ENCODE results near the gene KHK.

KHK gene

DNA sequence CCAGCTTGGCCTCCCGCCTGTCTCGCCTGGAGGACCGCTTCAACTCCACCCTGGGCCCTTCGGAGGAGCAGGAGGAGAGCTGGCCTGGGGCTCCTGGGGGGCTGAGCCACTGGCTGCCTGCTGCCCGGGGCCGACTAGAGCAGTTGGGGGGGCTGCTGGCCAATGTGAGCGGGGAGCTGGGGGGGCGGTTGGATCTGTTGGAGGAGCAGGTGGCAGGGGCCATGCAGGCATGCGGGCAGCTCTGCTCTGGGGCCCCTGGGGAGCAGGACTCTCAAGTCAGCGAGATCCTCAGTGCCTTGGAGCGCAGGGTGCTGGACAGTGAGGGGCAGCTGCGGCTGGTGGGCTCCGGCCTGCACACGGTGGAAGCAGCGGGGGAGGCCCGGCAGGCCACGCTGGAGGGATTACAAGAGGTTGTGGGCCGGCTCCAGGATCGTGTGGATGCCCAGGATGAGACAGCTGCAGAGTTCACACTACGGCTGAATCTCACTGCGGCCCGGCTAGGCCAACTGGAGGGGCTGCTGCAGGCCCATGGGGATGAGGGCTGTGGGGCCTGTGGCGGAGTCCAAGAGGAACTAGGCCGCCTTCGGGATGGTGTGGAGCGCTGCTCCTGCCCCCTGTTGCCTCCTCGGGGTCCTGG lies 3.7 kb upstream of the KHK start:
- no peak for DNase-seq

DNA sequence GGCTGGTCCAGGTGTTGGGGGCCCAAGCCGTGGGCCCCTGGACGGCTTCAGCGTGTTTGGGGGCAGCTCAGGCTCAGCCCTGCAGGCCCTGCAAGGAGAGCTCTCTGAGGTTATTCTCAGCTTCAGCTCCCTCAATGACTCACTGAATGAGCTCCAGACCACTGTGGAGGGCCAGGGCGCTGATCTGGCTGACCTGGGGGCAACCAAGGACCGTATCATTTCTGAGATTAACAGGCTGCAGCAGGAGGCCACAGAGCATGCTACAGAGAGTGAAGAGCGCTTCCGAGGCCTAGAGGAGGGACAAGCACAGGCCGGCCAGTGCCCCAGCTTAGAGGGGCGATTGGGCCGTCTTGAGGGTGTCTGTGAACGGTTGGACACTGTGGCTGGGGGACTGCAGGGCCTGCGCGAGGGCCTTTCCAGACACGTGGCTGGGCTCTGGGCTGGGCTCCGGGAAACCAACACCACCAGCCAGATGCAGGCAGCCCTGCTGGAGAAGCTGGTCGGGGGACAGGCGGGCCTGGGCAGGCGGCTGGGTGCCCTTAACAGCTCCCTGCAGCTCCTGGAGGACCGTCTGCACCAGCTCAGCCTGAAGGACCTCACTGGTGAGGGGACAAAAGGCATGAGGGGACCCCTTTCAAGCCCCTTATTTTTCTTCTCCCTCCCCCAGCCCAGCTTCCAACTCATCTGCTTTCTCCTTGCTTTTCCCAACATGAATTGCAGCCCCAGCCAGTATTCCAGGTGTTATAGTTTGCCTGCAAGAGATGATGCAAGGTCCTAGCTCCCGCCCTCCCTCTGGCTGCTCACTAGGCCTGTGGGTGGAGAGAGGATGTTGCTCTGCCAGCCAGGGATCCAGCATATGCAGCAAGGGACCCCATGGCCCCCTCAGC lies 2.9 kb upstream of the KHK start:
- DNase-seq, result no peak

DNA sequence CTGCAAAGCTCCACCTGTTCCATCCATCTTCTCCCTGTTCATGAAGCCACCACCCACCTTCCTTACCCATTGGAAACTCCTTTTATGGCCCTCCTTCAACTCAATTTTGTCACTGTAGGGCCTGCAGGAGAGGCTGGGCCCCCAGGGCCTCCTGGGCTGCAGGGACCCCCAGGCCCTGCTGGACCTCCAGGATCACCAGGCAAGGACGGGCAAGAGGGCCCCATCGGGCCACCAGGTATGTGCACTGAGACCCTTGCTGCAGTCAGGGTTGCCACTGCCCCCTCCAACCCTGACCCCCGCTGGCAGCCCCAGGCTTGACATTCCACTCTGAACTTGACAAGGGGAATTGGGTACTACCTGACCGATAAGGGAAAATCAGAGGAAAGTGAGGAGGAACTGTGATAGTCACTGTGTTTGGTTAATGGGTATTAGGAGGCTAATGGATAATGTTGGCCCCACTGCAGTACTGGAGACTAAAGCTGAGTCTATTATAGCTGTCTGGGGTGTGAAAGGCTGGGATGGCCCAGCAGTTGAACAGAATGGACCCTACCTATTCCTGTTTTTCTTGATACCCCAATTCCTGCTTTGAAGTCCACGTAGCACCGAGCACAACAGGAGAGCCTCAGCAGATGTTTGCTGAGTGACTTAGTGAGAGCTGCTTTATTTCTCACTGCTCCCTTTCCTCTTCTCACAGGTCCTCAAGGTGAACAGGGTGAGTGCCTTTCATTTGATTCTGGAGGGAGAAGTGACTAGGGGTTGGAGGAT lies 2.1 kb upstream of the KHK start:
- no peak for DNase-seq

DNA sequence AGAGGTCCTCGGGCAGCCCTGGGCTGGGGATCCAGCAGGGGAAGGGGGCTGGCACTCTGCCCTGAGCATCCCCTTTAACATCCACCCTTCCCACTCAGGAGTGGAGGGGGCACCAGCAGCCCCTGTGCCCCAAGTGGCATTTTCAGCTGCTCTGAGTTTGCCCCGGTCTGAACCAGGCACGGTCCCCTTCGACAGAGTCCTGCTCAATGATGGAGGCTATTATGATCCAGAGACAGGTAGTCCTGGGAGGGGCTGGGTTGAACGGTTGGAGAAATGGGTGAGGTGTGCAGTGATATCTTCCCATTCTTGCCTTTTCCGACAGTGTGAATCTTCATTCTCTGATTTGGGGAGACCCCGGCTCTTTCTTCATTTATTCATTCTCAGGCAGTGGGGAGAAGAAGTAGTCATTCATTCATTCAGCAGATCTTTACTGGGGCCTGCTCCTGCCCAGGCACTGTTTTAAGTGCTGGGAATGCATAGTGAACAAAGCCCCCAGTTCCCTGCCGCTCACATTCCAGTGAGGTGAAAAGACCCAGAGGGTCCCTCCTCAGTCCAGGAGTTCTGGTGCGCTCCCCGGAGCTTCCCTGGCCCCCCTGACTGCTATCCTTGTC lies 1.4 kb upstream of the KHK start:
- no peak for DNase-seq

- peak; percentile 69 for DNase-seq
Observed at GRCh38 chr2:27085673-27086089, 891 bp upstream of the KHK start.

- peak; percentile 89 for DNase-seq
Observed at GRCh38 chr2:27086090-27086723, 365 bp upstream of the KHK start.

- no peak for DNase-seq
Observed at GRCh38 chr2:27087823-27088410, 1.3 kb downstream of the KHK start.

- DNase-seq, result no peak
Observed at GRCh38 chr2:27088634-27089033, 2.1 kb downstream of the KHK start.

- DNase-seq, result no peak
Observed at GRCh38 chr2:27089111-27089954, 2.8 kb downstream of the KHK start.

DNA sequence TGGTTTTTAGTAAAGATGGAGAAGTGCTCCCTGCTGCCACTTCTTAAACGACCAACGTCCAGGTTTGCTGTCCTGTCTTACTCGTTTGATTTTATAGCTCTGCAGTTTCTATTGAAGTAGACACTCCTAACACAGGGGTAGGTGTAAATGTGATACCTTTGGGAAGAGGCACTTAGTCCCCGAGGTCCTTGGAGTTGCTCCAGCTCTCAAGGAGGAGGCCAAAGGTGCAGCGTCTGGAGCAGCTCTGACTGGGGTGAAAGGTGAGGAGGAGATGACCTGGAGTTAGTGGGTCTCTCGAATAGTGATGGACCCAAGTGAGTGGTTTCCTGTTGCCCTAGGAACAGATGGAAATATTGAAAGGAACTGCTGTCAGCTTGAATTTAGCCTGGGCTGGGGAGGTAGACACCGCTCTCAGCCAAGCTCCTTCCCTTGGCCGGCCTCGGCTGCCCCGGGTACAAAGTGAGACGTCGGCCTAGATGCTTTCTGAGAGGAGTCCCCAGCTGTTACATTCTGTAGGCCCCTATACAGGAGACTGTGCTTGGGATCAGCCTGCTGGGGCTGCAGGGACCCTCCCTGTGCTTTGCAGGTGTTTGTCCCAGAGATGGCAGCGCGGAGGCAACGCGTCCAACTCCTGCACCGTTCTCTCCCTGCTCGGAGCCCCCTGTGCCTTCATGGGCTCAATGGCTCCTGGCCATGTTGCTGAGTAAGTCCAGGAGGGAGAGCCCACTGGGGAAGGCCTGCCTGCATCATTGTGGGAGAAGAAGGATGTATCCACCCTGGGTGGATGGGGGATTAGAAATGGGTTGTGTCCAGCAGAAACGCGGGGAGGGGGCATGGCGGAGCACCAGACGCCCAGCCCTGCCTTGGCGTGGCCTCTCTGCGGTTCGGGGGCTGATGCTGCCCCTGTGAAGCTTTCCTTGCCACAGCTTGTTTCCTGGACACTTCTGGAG lies 5.4 kb downstream of the KHK start:
- DNase-seq, result no peak

GRCh38 chr2:27092696-27093429 lies 6.3 kb downstream of the KHK start:
- no peak for DNase-seq

DNA sequence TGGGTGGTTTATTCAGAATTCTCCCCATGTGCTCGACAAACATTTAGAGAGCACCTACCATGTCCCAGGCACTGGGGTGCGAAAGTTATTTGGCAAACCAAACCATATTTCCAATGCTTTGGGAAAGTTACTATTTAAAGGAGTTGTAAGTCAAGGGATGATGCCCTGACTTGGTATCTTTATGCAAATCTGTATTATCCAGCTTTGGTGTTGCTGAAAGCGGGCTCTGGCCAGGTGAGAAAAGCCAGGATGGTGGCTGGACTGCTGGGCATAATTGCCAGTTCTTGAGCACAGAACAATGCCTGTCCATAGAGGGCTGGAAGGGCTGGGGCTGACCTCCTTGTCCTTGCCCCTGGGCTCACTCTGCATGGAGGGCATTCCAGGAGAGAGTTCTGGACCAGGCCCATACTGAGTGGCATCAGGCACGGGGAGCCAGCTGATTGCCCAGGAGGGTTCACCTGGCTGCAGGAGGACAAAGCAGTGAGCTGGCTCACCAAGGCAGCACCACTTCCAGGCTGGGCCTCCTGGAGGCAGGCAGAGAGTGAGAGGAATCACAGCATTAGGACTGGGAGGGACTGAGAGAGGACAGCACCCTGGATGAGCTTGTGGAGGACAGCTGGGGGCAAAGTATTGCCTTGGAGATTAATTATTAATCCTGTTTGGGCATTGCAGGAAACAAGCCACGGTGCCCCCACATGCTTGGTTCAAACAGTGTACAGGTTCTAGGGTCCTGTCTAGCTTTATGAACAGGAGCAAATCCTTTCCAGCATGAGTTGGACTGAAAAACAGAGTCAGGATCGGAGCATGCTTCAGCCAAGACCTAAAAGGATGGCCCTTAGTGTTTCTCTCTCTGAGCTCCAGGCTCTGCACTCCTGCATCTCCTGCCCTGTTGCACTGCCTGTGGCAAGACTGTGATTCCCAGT lies 7.1 kb downstream of the KHK start:
- no peak for DNase-seq

DNA sequence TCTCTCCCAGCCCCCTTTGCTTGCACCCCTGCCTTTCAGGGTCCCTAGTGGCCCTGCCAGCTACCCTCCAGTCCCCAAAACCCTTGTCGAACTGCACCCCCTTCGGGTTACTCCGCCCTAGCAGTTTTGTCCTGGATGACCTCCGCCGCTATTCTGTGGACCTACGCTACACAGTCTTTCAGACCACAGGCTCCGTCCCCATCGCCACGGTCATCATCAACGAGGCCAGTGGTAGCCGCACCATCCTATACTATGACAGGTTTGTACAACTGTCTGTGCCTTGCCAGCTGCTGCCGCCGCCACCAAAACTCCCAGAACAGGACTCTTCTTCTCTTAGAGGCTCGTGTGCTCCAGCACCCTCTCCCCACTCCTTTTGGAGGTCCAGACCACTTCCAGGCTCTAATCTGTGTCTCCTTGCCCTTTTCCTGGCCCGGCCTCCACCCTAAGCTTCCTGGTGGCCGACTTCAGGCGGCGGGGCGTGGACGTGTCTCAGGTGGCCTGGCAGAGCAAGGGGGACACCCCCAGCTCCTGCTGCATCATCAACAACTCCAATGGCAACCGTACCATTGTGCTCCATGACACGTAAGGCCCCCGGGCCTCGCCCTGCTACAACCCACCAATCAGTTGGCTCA lies 7.9 kb downstream of the KHK start:
- no peak for DNase-seq

- no peak for DNase-seq
Observed at GRCh38 chr2:27095427-27095744, 8.8 kb downstream of the KHK start.

DNA sequence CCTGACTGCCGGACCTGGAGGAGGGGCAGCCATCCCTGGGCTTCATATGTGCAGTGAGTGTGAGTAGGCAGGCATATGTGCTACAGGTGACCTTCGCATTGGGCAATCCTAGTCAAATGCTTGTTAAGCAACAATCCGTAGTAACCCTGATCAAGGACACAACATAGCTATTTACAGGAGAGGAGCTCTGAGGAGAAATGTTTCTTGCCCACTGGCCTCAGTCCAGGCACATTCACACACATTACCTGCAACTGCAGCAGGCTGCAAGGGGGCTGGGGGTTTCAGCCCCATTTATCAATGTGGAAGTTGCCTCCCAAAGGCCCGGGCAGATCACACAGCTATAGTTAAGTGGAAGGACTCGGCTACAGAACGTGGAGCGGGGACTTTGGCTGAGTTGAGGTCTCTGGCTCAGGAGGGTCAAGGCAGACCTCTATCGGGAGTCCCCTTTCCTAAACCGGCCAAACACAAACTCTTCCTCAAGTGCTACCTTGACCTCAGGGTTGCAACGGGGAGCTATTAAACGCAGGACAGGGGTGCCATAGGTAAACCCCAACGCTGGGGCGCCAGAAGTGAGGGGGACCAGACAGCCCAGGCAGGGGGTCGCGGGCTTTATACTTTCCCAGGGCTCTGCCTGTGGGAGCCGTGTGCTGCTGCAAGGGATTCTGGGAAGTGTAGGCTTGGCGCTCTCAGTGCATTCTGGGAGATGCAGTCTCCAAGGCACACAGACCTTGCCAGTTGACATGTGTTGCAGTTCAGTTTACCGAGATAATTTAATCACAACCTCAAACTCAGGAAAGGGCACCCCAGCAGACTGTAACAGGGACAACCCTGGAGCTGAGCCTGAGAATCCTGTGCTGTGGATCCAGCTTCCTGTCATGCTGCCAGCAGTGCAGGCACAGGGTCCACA lies 9.4 kb downstream of the KHK start:
- DNase-seq, result peak; percentile 60

GRCh38 chr2:27096748-27097297 lies 10.3 kb downstream of the KHK start:
- no peak for DNase-seq

Measured in fibroblast of skin of back (primary cell).